SJSA1 (cell line): Measurements from ENCODE around the gene TMEM169. TPM values are rescaled to one million over a fixed set of nuclear protein-coding genes. Genes with fewer than 3 reads are reported as not detected.

Source experiments
- DNase-seq, 2 experiments: peaks; one replicate each; pipeline ENCODE4 v3.0.0-alpha.2; 2015 to 2020; ENCODE audit warnings: low spot score in 2 of 2, low read depth in 1 of 2
- H3K27ac ChIP-seq: fragments of 250-450 bp; sonication (Bioruptor Pico); 2 replicates; pipeline ENCODE4 v1.5.1; 2020; ENCODE audit warnings: mild to moderate bottlenecking, moderate library complexity
- H3K27me3 ChIP-seq: fragments of 250-450 bp; sonication (Bioruptor Pico); replicated peaks from 2 replicates; pipeline ENCODE4 v1.5.1; 2020; ENCODE audit warnings: mild to moderate bottlenecking, moderate library complexity
- H3K36me3 ChIP-seq: fragments of 250-450 bp; sonication (Bioruptor Pico); 2 replicates; pipeline ENCODE4 v1.5.1; 2020; ENCODE audit warnings: mild to moderate bottlenecking
- H3K4me1 ChIP-seq: fragments of 250-450 bp; sonication (Bioruptor Pico); replicated peaks from 2 replicates; pipeline ENCODE4 v1.6.1; 2021; ENCODE audit warnings: mild to moderate bottlenecking
- H3K4me3 ChIP-seq: fragments of 250-450 bp; sonication (Bioruptor Pico); 2 replicates; pipeline ENCODE4 v1.5.1; 2020; ENCODE audit warnings: mild to moderate bottlenecking
- H3K9me3 ChIP-seq: fragments of 250-450 bp; sonication (Bioruptor Pico); replicated peaks from 2 replicates; pipeline ENCODE4 v1.5.1; 2020; ENCODE audit warnings: mild to moderate bottlenecking
- total RNA-seq: library from RNA; depleted of rRNA; stranded (reverse); fragments of >200 nt; shearing (Covaris generic); gene quantifications from 2 replicates; pipeline ENCODE4 v1.2.3, GENCODE V29; 2014; rRNA removed

The TMEM169 gene, protein sequence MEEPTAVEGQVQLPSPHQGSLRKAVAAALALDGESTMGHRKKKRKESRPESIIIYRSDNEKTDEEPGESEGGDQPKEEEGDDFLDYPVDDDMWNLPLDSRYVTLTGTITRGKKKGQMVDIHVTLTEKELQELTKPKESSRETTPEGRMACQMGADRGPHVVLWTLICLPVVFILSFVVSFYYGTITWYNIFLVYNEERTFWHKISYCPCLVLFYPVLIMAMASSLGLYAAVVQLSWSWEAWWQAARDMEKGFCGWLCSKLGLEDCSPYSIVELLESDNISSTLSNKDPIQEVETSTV
- 0.19 and 0.84 TPM in 2 replicates for total RNA-seq

DNA sequence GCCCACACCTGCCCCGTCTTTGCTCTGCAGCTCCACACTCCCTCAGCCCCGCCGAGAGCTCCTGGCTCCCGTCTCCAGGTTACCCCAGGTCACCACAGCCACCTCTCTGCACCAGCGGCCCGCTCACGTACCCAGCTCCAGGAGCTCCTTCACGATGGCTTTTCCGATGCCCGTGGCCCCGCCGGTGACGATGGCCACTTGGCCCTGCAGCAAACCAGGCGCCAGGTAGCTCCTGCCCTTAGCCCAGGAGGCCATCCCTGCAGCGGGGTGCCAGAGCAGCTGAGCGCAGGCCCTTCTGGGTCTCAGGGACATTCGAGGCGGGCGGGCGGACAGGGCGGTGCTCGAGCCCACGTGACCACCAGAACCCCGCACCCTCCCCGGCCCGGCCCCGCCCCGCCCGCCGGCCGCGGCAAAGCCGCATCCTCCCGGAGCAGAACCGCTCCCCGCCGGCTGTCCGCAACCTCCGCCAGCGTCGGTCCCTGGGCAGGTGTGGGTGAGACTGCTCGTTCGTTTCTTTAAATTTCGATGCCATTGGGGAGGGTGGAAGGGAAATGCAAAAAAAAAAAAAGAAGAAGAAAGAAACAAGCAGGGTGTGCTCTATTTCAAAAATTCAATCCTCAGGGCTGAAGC is at the start of gene TMEM169, which contains the start of gene PECR:
Gene TMEM169, plus strand, starts transcription at position 433 of the 630 bp plus-strand sequence. CDS start 14,045 bp downstream, outside the sequence.
Gene PECR, minus strand, starts transcription at position 323 of the 630 bp plus-strand sequence. Its CDS starts 68 bp downstream, at position 255.
- no peaks in the 10 kb centered on the region for H3K9me3 ChIP-seq
- peak within 1 kb of the TSS; percentile 48 for H3K4me3 ChIP-seq
- no peaks in the 10 kb centered on the region for H3K36me3 ChIP-seq
- peaks cover 22% of the 10 kb centered on the region for H3K4me1 ChIP-seq
- peak; percentile 29 to 65 for DNase-seq
- no peak within 1 kb of the TSS for H3K27ac ChIP-seq
- H3K27me3 ChIP-seq, result peaks cover 3% of the 10 kb centered on the region; the same call in 1 of the 2 replicates

DNA sequence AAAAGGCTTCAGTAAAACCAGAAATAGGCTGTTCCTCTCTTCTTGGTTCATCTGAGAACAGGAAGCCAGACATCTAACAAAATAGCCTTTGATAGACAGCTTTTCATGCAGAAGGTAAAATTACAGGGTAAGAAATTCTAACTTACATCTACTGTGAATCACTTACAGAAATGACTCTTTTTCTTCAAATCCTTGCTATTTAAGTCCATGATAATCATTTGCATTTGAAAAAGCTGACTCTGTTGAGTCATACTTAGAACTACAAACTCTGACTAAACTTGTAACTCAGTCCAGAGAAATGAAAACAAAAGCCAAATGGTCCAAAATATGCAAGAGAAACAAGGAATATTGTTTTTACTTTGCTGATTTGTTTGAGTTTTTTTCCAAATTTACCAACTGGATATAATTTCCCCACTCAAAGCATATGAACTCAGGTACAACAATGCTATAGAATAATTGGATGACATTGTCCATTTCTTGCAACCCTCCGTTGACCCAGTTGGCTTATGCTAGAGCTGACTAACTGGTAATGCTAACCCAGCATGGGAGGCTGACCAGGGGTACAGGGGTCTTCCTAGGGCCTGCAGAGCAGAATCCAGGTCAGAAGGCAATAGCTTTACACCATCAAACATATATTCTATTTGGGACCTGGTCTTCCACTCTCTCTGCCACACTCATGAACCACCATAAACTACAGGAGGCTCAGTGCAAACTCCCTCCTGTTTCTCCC is 49.6 kb upstream of the TMEM169 start:
- Histone ChIP-seq H3K27me3 (no peaks in the 10 kb centered on the region), H3K36me3 (no peaks in the 10 kb centered on the region), H3K4me1 (peaks cover 11% of the 10 kb centered on the region), H3K9me3 (no peaks in the 10 kb centered on the region), H3K27ac (peak overlapping the region; percentile 9; the same call in 1 of the 2 replicates), H3K4me3 (no peak overlapping the region)
- peak in 1 of 2 experiments; percentile 40 for DNase-seq

DNA sequence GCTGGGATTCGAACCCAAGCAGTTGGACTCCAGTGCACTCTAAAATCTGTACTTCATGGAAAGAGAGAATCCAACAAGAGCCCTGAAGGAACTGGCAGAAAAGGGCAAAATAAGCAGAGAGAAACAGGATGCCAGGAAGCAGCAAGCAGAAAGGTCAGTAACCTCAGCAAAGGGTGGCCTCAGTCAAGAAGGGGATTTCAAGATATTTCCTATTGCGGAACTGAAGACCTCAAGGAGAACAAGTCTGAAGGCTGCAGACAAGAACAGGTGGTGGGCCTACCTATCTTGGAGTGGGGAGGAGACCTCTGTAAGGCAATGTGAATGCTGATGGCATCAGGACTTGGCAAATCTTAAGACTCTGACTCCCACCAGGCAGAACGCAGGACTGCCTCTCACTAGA is 48.3 kb upstream of the TMEM169 start:
- H3K4me3 ChIP-seq, result no peak overlapping the region
- DNase-seq, result no peak
- H3K27ac ChIP-seq, result no peak overlapping the region
- peaks cover 11% of the 10 kb centered on the region for H3K4me1 ChIP-seq
- H3K36me3 ChIP-seq, result no peaks in the 10 kb centered on the region
- H3K27me3 ChIP-seq, result no peaks in the 10 kb centered on the region
- no peaks in the 10 kb centered on the region for H3K9me3 ChIP-seq

DNA sequence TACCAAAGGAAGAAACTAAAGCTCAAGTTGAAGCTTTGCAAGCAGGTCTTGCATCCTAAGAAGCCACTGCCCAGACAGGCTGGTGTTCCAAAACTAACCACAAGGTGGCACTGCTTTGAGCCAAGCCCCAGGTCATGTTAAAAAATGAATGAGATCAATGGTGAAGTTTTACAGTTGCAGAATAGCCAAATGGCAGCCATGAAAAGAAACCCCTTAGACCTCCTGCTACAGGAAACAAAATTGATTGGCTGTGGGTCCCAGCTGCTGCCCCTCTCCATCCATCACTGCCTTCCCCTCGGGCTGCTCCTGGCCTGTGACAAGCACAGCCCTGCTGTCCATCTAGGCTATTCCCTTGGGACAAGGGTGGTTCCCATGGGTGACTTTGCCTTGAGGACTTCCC is 47.7 kb upstream of the TMEM169 start:
- Histone ChIP-seq H3K9me3 (no peaks in the 10 kb centered on the region), H3K27me3 (no peaks in the 10 kb centered on the region), H3K4me3 (no peak overlapping the region), H3K4me1 (peaks cover 11% of the 10 kb centered on the region), H3K36me3 (no peaks in the 10 kb centered on the region), H3K27ac (no peak overlapping the region)
- peak; percentile 37 to 59 for DNase-seq

DNA sequence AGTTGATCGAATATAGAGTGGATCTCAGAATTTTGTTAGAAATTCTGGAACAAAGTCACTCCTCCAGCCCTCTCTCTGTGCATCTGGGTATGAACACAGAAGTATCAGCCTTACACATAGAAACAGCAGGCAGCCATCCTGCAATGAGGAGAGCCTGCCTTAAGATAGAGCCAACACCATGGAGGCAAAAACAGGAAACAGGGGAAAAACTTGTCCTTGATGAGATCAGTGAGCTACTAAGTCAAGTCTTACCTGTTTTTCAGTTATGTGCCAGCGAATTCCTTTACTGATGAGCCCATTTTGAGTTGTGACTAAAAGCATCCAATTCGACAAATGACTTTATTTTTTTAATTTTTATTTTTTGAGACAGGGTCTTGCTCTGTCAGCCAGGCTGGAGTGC is 41.8 kb upstream of the TMEM169 start:
- Histone ChIP-seq H3K27ac (no peak overlapping the region), H3K4me3 (no peak overlapping the region), H3K36me3 (no peaks in the 10 kb centered on the region), H3K9me3 (no peaks in the 10 kb centered on the region), H3K4me1 (no peaks in the 10 kb centered on the region), H3K27me3 (no peaks in the 10 kb centered on the region)
- no peak for DNase-seq

DNA sequence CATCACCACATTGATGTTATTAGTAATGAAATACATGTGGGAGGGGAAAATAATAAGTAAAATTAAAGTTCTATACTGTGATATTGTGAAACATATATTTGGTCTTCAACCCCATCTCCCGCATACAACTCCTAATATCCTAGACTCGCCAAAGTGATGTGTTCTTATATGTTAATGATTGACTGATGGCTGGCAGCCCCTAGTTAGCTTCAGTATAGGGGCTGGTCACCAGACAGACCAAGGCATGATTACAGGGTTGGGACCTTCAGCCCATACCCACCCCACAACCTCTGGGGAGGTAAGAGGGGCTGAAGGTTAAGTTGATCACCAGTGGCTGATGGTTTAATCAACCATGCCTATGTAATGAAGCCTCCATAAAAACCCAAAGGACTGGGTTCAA is 40.3 kb upstream of the TMEM169 start:
- Histone ChIP-seq H3K27ac (no peak overlapping the region), H3K4me3 (no peak overlapping the region), H3K36me3 (no peaks in the 10 kb centered on the region), H3K9me3 (no peaks in the 10 kb centered on the region), H3K4me1 (no peaks in the 10 kb centered on the region), H3K27me3 (no peaks in the 10 kb centered on the region)
- no peak for DNase-seq

DNA sequence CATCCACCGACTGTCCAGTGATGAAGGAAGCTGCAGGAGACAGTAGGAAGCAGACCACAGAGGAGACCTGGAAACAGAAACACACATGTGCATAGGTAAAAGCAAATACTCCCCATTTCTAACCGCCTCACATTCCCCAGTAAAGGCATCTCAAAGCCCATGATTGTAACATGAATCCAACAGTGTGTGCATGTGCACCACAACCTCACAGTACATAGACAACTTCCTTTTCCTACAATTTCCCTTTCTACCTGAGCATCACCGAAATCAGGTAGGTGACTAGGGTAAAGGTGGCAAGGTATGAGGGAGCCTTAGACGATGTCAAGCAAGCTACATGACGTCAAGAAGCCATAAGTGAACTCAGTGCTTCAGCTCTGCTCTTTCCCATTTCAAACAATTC is 37.8 kb upstream of the TMEM169 start:
- no peaks in the 10 kb centered on the region for H3K27me3 ChIP-seq
- H3K9me3 ChIP-seq, result no peaks in the 10 kb centered on the region
- no peak overlapping the region for H3K4me3 ChIP-seq
- no peak overlapping the region for H3K27ac ChIP-seq
- no peaks in the 10 kb centered on the region for H3K4me1 ChIP-seq
- H3K36me3 ChIP-seq, result no peaks in the 10 kb centered on the region
- DNase-seq, result no peak

DNA sequence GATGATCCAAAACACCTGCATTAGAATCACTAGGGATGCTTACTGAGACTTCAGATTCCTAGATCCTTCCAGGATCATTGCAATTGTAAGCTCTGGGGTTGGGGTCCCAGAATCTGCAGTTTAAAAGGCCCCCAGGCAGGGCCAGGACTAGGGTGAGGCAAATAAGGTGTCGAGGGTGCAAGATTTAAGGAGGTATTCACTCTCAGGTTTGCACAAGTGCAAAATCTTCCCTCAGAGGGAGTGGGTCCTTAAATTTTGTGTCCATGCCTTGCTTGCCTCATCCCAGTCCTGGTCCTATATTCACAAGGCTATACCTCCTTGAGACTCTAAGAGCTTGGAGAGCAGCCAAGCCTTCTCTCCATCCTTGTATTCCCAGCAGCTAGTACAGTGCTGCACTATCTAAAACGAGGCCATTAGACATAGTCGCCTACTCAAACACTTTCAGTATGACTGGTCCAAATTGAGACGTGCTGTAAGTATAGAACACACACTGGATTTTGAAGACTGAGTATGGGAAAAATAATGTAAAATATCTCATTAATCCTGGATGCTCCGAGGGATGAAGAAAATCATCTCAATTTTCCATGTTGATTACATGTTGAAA is 36.7 kb upstream of the TMEM169 start:
- Histone ChIP-seq H3K36me3 (no peaks in the 10 kb centered on the region), H3K4me3 (no peak overlapping the region), H3K27me3 (no peaks in the 10 kb centered on the region), H3K4me1 (no peaks in the 10 kb centered on the region), H3K9me3 (no peaks in the 10 kb centered on the region), H3K27ac (no peak overlapping the region)
- no peak for DNase-seq

DNA sequence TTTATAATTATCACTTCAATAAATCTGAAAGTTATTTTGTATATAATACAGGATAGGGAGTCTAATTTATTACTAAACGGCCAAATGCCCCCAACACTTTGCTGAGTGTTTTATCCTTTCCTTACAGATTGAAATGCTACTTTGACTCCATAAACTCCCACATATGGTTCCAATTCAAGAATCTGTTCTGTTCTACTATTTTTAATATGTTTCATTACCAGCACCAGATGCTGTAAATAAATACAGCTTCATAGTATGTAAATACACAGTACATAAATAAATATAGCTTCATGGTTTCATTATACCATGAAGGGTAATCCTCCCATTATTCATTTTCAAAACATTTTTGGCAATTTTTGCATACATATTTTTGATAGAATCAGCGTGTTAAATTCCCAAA is 34.3 kb upstream of the TMEM169 start:
- no peaks in the 10 kb centered on the region for H3K27me3 ChIP-seq
- DNase-seq, result no peak
- no peaks in the 10 kb centered on the region for H3K9me3 ChIP-seq

DNA sequence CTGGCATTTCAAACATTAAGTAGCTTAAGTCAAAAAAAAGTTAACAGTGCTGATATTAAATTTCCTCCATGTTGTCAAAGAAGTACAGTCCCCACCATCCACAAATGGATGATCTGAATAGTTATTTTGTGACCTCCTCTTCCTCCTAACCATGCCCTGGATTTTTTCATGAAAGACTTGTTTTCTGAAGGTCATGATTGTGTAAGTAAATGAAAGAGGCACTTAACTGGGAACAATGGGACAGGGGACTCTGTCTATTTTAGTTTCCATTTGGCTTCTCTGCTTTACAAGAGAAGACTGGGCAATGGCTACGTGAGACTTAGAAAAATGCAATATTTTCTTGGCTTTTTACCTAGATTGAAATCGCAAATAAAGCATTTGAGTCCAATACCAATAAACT is 32.3 kb upstream of the TMEM169 start:
- Histone ChIP-seq H3K9me3 (no peaks in the 10 kb centered on the region), H3K27me3 (no peaks in the 10 kb centered on the region), H3K27ac (no peak overlapping the region), H3K36me3 (no peaks in the 10 kb centered on the region), H3K4me1 (no peaks in the 10 kb centered on the region), H3K4me3 (no peak overlapping the region)
- DNase-seq, result no peak

More for the DNA sequence above, 34.3 kb upstream of the TMEM169 start:
- H3K36me3 ChIP-seq, result no peaks in the 10 kb centered on the region
- H3K4me3 ChIP-seq, result no peak overlapping the region
- no peak overlapping the region for H3K27ac ChIP-seq
- H3K4me1 ChIP-seq, result no peaks in the 10 kb centered on the region

DNA sequence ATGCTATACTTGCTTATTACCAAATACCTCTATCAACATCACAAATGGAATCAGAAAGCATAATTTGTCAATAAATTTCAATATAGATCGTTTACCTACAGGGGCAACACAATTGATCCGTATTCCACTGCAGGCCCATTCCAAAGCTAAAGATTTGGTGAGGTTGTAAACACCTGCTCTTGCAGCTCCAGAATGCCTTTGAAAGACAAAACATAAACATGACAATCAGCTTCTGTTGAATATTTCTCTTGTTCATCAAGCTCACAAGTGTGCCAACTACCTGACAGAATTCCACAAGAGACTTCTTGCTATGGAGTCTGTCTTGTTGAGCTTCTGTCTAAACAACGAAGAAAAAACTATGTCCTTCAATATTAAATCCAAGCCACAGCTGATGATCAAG is 30.4 kb upstream of the TMEM169 start:
- Histone ChIP-seq H3K36me3 (no peaks in the 10 kb centered on the region), H3K27me3 (no peaks in the 10 kb centered on the region), H3K9me3 (no peaks in the 10 kb centered on the region), H3K4me1 (no peaks in the 10 kb centered on the region), H3K4me3 (no peak overlapping the region), H3K27ac (no peak overlapping the region)
- no peak for DNase-seq

DNA sequence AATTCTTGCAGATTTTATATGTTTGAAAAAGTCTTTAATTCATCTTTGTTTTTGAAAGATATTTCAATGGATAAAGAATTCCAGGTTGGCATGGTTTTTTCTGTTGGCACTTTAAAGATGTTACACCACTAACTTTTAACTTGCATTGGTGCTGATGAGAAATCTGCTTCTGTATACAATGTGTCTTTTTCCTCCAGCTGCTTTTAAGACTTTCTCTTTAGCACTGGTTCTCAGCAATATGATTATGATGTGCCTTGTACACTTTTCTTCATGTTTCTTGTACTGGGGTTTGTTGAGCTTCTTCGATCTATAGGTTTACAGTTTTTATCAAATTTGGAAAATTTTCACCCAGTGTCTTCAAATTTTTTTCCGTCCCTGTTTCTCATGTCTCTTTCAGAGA is 29.3 kb upstream of the TMEM169 start:
- H3K27ac ChIP-seq, result no peak overlapping the region
- DNase-seq, result no peak
- no peaks in the 10 kb centered on the region for H3K4me1 ChIP-seq
- no peaks in the 10 kb centered on the region for H3K36me3 ChIP-seq
- H3K4me3 ChIP-seq, result no peak overlapping the region
- H3K9me3 ChIP-seq, result no peaks in the 10 kb centered on the region
- no peaks in the 10 kb centered on the region for H3K27me3 ChIP-seq

DNA sequence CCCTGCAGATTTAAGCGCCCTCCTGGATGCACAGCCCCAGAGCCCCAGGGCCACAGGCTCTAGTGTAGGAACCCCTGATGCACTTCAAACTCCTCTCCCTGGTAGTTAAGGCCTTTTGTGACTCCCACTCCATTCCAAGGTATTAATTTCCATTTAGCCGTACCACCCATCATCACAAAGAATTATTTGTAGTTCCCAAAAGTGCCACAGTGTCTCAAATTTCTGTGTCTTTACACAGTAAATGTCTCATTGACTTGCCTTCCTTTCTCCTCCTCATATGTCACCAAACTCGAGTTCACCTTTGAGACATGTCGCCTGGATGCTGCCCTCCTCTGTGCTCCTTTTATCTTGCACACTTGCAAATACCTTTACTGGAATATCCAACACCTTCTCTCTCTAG is 26.0 kb upstream of the TMEM169 start:
- H3K27me3 ChIP-seq, result no peaks in the 10 kb centered on the region
- no peaks in the 10 kb centered on the region for H3K4me1 ChIP-seq
- H3K9me3 ChIP-seq, result no peaks in the 10 kb centered on the region
- no peak overlapping the region for H3K27ac ChIP-seq
- no peak overlapping the region for H3K4me3 ChIP-seq
- no peak for DNase-seq
- no peaks in the 10 kb centered on the region for H3K36me3 ChIP-seq

DNA sequence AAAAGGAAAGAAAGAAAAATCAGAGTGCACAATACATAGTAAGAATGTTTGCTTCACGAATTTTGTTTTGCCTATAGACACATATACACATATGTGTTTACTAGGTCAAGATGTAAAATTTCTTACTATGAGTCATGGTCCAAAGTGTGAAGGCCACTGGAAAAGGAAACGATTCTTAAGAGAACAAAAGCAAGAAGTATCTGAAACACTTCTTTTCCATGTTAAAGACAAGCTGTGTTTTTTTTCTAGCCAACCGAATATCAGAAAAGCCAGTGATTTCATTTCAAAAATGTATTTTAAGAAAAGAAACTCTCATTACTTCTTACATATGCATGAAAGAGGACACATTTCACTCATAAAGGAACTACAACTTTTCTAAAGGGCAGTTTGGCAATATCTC is 25.0 kb upstream of the TMEM169 start:
- no peak for DNase-seq
- H3K27ac ChIP-seq, result no peak overlapping the region
- no peaks in the 10 kb centered on the region for H3K27me3 ChIP-seq
- H3K4me1 ChIP-seq, result no peaks in the 10 kb centered on the region
- no peak overlapping the region for H3K4me3 ChIP-seq
- H3K36me3 ChIP-seq, result no peaks in the 10 kb centered on the region
- no peaks in the 10 kb centered on the region for H3K9me3 ChIP-seq
